H1 (cell line): ENCODE data around the gene NELL1. TPM values are rescaled to one million over a fixed set of nuclear protein-coding genes. Genes with fewer than 3 reads are reported as not detected.

ENCODE experiments used
- CTCF ChIA-PET: fragments of 300-600 bp; sonication (Branson Sonifier 250); formaldehyde crosslinking; loops from one replicate; lab custom pipeline; 2021; ENCODE audit not compliant: partially characterized antibody; lab: Charles Lee
- POLR2A ChIA-PET: fragments of 300-600 bp; sonication (Branson Sonifier 250); formaldehyde crosslinking; loops from one replicate; lab custom pipeline; 2021; ENCODE audit warnings: inconsistent platforms; ENCODE audit not compliant: partially characterized antibody; lab: Charles Lee
- DNase-seq, 2 experiments: peaks; one replicate each; pipeline versions ENCODE4 v3.0.0 to v3.0.0-alpha.2; 2010 to 2022; ENCODE audit warnings: low spot score in 2 of 2, low read depth in 1 of 2, mixed read lengths in 1 of 2
- FAIRE-seq: peaks from 2 replicates; lab custom pipeline; 2011; peaks lifted over from hg19 to GRCh38; lab: Jason Lieb, UNC
- H2AFZ ChIP-seq: 2 replicates; pipeline ENCODE4 v1.8.1; 2012; ENCODE audit warnings: low read length, inconsistent platforms
- H2AK5ac ChIP-seq: 2 replicates; pipeline ENCODE4 v1.6.1; 2013; ENCODE audit warnings: low read depth, low read length
- H2BK120ac ChIP-seq: replicated peaks from 2 replicates; pipeline ENCODE3; 2013; ENCODE audit warnings: low read depth, low read length, inconsistent platforms
- H2BK12ac ChIP-seq: 2 replicates; pipeline ENCODE4 v1.6.1; 2013; ENCODE audit warnings: low read depth, low read length
- H2BK15ac ChIP-seq: 2 replicates; pipeline ENCODE4 v1.6.1; 2013; ENCODE audit warnings: low read length
- H2BK20ac ChIP-seq: 2 replicates; pipeline ENCODE4 v1.6.1; 2013; ENCODE audit warnings: low read length
- H2BK5ac ChIP-seq: 2 replicates; pipeline ENCODE4 v1.6.1; 2013; ENCODE audit warnings: low read depth, low read length
- H3K14ac ChIP-seq: 2 replicates; pipeline ENCODE4 v1.6.1; 2013; ENCODE audit warnings: inconsistent platforms; ENCODE audit not compliant: insufficient read length
- H3K18ac ChIP-seq: 2 replicates; pipeline ENCODE4 v1.6.1; 2013; ENCODE audit warnings: low read length; ENCODE audit errors: extremely low read depth
- H3K23ac ChIP-seq: 2 replicates; pipeline ENCODE4 v1.6.1; 2013; ENCODE audit warnings: inconsistent platforms; ENCODE audit not compliant: insufficient read length
- H3K23me2 ChIP-seq: 2 replicates; pipeline ENCODE4 v1.6.1; 2013; ENCODE audit warnings: low read depth, low read length
- H3K27ac ChIP-seq: 2 replicates; pipeline ENCODE4 v1.6.1; 2011; ENCODE audit warnings: low read depth, low read length, inconsistent platforms
- H3K27me3 ChIP-seq, 4 experiments: replicated peaks in 1 of 4; 1 replicate in 1 of 4; 2 replicates in 3 of 4; pipeline versions ENCODE4 v1.6.1 to v1.8.1; 2011 to 2013; ENCODE audit warnings: low read length in 3 of 4, mild to moderate bottlenecking in 3 of 4, inconsistent platforms in 2 of 4, mixed read lengths in 2 of 4, moderate library complexity in 1 of 4; ENCODE audit not compliant: control insufficient read depth in 3 of 4, insufficient read depth in 3 of 4; ENCODE audit errors: extremely low read depth in 1 of 4
- H3K36me3 ChIP-seq, 4 experiments: 2 replicates each; pipeline versions ENCODE4 v1.6.1 to v1.8.1; 2011 to 2013; ENCODE audit warnings: mild to moderate bottlenecking in 4 of 4, low read length in 3 of 4, moderate library complexity in 2 of 4, control low read depth in 1 of 4, inconsistent platforms in 1 of 4; ENCODE audit not compliant: insufficient read depth in 4 of 4, control insufficient read depth in 2 of 4
- H3K4ac ChIP-seq: replicated peaks from 2 replicates; pipeline ENCODE3; 2013; ENCODE audit warnings: low read length, low read depth, mixed read lengths, inconsistent platforms; ENCODE audit not compliant: insufficient read length
- H3K4me1 ChIP-seq, 4 experiments: replicated peaks in 1 of 4; 1 replicate in 1 of 4; 2 replicates in 3 of 4; pipeline versions ENCODE4 v1.6.1 to v1.8.1; 2011 to 2013; ENCODE audit warnings: low read length in 3 of 4, inconsistent platforms in 2 of 4, mixed read lengths in 1 of 4; ENCODE audit not compliant: insufficient read depth in 4 of 4, control insufficient read depth in 3 of 4
- H3K4me2 ChIP-seq, 2 experiments: 2 replicates each; pipeline versions ENCODE4 v1.6.1 to v1.8.1; 2011 to 2013; ENCODE audit warnings: low read depth in 2 of 2, low read length in 2 of 2, control low read depth in 1 of 2, inconsistent platforms in 1 of 2, mild to moderate bottlenecking in 1 of 2; ENCODE audit not compliant: insufficient read depth in 1 of 2
- H3K4me3 ChIP-seq, 4 experiments: fragments of 200-600, 300-600 bp in 1 of 4; sonication (generic), shearing (Covaris generic), sonication (Bioruptor Twin) in 1 of 4; 2 replicates each; pipeline versions ENCODE4 v1.5.1 to v1.8.1; 2011 to 2016; ENCODE audit warnings: low read length in 4 of 4, low read depth in 3 of 4, control low read depth in 2 of 4, inconsistent platforms in 2 of 4, mild to moderate bottlenecking in 2 of 4, mixed read lengths in 1 of 4, moderate library complexity in 1 of 4; ENCODE audit not compliant: insufficient read depth in 2 of 4; ENCODE audit errors: extremely low read depth in 1 of 4
- H3K56ac ChIP-seq: replicated peaks from 2 replicates; pipeline ENCODE3; 2013; ENCODE audit warnings: low read depth, mild to moderate bottlenecking, mixed read lengths, low read length, inconsistent platforms; ENCODE audit not compliant: insufficient read length
- H3K79me1 ChIP-seq: 2 replicates; pipeline ENCODE4 v1.6.1; 2013; ENCODE audit warnings: low read depth, low read length, control low read depth
- H3K79me2 ChIP-seq, 2 experiments: 2 replicates each; pipeline versions ENCODE4 v1.6.1 to v1.8.1; 2012 to 2013; ENCODE audit warnings: low read length in 2 of 2, mild to moderate bottlenecking in 2 of 2, inconsistent platforms in 1 of 2; ENCODE audit not compliant: insufficient read depth in 2 of 2, control insufficient read depth in 1 of 2
- H3K9ac ChIP-seq, 4 experiments: replicated peaks in 1 of 4; 1 replicate in 1 of 4; 2 replicates in 3 of 4; pipeline versions ENCODE4 v1.6.1 to v1.8.1; 2011 to 2013; ENCODE audit warnings: low read depth in 3 of 4, low read length in 3 of 4, control low read depth in 2 of 4, mild to moderate bottlenecking in 2 of 4, moderate library complexity in 2 of 4, inconsistent platforms in 1 of 4; ENCODE audit errors: extremely low read depth in 1 of 4
- H3K9me3 ChIP-seq, 2 experiments: 2 replicates each; pipeline versions ENCODE4 v1.6.1 to v1.8.1; 2012 to 2013; ENCODE audit warnings: mild to moderate bottlenecking in 2 of 2, moderate library complexity in 2 of 2, control low read depth in 1 of 2, inconsistent platforms in 1 of 2, low read depth in 1 of 2, low read length in 1 of 2, mixed read lengths in 1 of 2; ENCODE audit not compliant: insufficient read depth in 2 of 2
- H4K20me1 ChIP-seq, 2 experiments: replicated peaks in 1 of 2; 2 replicates each; pipeline versions ENCODE3 to v1.8.1; 2011 to 2013; ENCODE audit warnings: inconsistent platforms in 2 of 2, low read length in 2 of 2, mild to moderate bottlenecking in 1 of 2; ENCODE audit not compliant: insufficient read depth in 2 of 2, control insufficient read depth in 1 of 2
- H4K5ac ChIP-seq: 2 replicates; pipeline ENCODE4 v1.6.1; 2013; ENCODE audit warnings: low read length, low read depth, mixed read lengths, inconsistent platforms; ENCODE audit not compliant: insufficient read length
- H4K8ac ChIP-seq: 2 replicates; pipeline ENCODE4 v1.8.0; 2013; ENCODE audit warnings: mild to moderate bottlenecking, moderate library complexity, low read length, inconsistent platforms; ENCODE audit not compliant: insufficient read depth; ENCODE audit errors: extremely low read depth
- H4K91ac ChIP-seq: replicated peaks from 2 replicates; pipeline ENCODE3; 2013; ENCODE audit warnings: low read length, mixed read lengths, inconsistent platforms; ENCODE audit not compliant: insufficient read length
- BCL11A ChIP-seq, 2 experiments: IDR thresholded peaks; one replicate each; pipeline ENCODE4 v1.6.1; 2011; ENCODE audit warnings: low read depth in 2 of 2, low read length in 2 of 2, mild to moderate bottlenecking in 2 of 2
- CHD1 ChIP-seq: IDR thresholded peaks from 2 replicates; pipeline ENCODE4 v1.6.1; 2012; ENCODE audit warnings: low read depth, low read length, improper control_type of control experiment
- CTCF ChIP-seq, 3 experiments: IDR thresholded peaks; 1 replicate in 2 of 3; 2 replicates in 1 of 3; pipeline versions ENCODE4 v1.5.1 to v1.6.1; 2011; ENCODE audit warnings: low read length in 3 of 3, mild to moderate bottlenecking in 3 of 3, inconsistent platforms in 2 of 3, low read depth in 1 of 3, moderate library complexity in 1 of 3; ENCODE audit not compliant: insufficient read depth in 1 of 3; ENCODE audit errors: control extremely low read depth in 1 of 3
- FOSL1 ChIP-seq: IDR thresholded peaks from 2 replicates; pipeline ENCODE4 v1.6.1; 2011; ENCODE audit warnings: mild to moderate bottlenecking, low read depth, low read length, moderate library complexity; ENCODE audit not compliant: insufficient read depth
- JUN ChIP-seq: IDR thresholded peaks from 2 replicates; pipeline ENCODE4 v1.6.1; 2011; ENCODE audit warnings: low read depth, mild to moderate bottlenecking, improper control_type of control experiment, low read length
- SP2 ChIP-seq: IDR thresholded peaks from 2 replicates; pipeline ENCODE4 v1.6.1; 2012; ENCODE audit warnings: mild to moderate bottlenecking, low read length, inconsistent platforms
- polyA plus RNA-seq, 7 experiments: library from polyadenylated mRNA; depleted of rRNA in 3 of 7; stranded (reverse) in 5 of 7; unstranded in 2 of 7; fragments of >200 nt in 5 of 7; fragments of 200-250 nt in 2 of 7; gene quantifications; 1 replicate in 5 of 7; 2 replicates in 1 of 7; 4 replicates in 1 of 7; pipeline versions ENCODE4 v1.2.1 to v1.2.3, GENCODE V29; 2011 to 2013; ENCODE audit warnings: missing spikeins in 2 of 7, mixed read lengths in 2 of 7
- total RNA-seq: library from RNA; stranded (reverse); fragmentation: NEBNext Ultra II Directional; extraction: Animal tissue kit (Norgen Biotek cat#: 25700); gene quantifications from 2 replicates; pipeline ENCODE4 v1.2.1, GENCODE V29; 2021

The NELL1 gene
- total and polyA plus RNA-seq, 2 of the 8 experiments (the other 6 are each of a cell fraction or from before 2014, with no cell fraction given), result 0.21 TPM; not detected in 1

- Histone ChIP-seq H3K9ac (no peak overlapping the region), H2AK5ac (no peak overlapping the region), H3K9me3 (no peaks in the 10 kb centered on the region), H3K27ac (no peak overlapping the region), H2BK5ac (no peak overlapping the region), H4K91ac (no peak overlapping the region), H3K56ac (no peak overlapping the region), H4K8ac (no peak overlapping the region), H3K36me3 (no peaks in the 10 kb centered on the region), H3K27me3 (no peaks in the 10 kb centered on the region), H3K4me2 (no peak overlapping the region), H4K20me1 (no peaks in the 10 kb centered on the region), H3K4ac (no peak overlapping the region), H3K23me2 (no peaks in the 10 kb centered on the region; the same call in 1 of the 2 replicates), H2BK12ac (no peak overlapping the region), H3K23ac (no peak overlapping the region), H3K4me3 (no peak overlapping the region), H3K79me1 (no peaks in the 10 kb centered on the region), H2BK15ac (no peak overlapping the region), H3K14ac (no peak overlapping the region), H2BK20ac (no peak overlapping the region), H3K79me2 (no peaks in the 10 kb centered on the region), H3K4me1 (no peaks in the 10 kb centered on the region), H4K5ac (no peak overlapping the region), H3K18ac (no peak overlapping the region), H2AFZ (no peak overlapping the region), H2BK120ac (no peak overlapping the region)
- FAIRE-seq, result no peak
- ChIA-PET POLR2A (no interaction called here), CTCF (no interaction called here)
- TF ChIP-seq CTCF (IDR thresholded peaks at IDR 0.05; ENCODE audit: control extremely low read depth in 1 of 3, insufficient read depth in 1 of 3, low read depth in 1 of 3, low read length in 3 of 3) (no peak), CHD1 (no peak), FOSL1 (no peak), SP2 (no peak), BCL11A (IDR thresholded peaks at IDR 0.05; ENCODE audit: low read depth in 2 of 2, low read length in 2 of 2) (no peak), JUN (no peak)
- DNase-seq, result no peak
These were observed 590.7 kb downstream of the NELL1 start for GRCh38 chr11:21260101-21260500.
